Measurements from ENCODE around the gene NDUFB8.

GRCh38 chr10:100528921-100529474 is 673 bp downstream of the NDUFB8 start:
- TF ChIP-seq CTCF (IDR thresholded peaks at IDR 0.05) (no peak), POLR2A (IDR thresholded peaks at IDR 0.05) (no peak)

Measured in transverse colon (tissue), 3 donors.